ENCODE results near the gene FARSA. TPM values are rescaled to one million over a fixed set of nuclear protein-coding genes. Genes with fewer than 3 reads are reported as not detected.
A peak's percentile ranks its signal among the peaks of the same experiment; 100 is the strongest.

FARSA gene
- total RNA-seq, 2 experiments from 2014 or later = 109 to 110 TPM

GRCh38 chr19:12873891-12874745, 59.4 kb downstream of the FARSA start:
- ChIA-PET POLR2A (interaction anchor here (1.1 to 1.6 kb wide), 3 partner anchors 11 to 40 kb away, joined by 5 to 6 read pairs (median 5); partner anchors contain the start of genes GCDH and RTBDN), CTCF (interaction anchor here (0.8 to 1.9 kb wide), 3 partner anchors 11 to 26 kb away, joined by 3 to 10 read pairs (median 8); no protein-coding TSS in a partner anchor)
- peaks cover 6% of the 10 kb centered on the region for H3K9me3 Mint-ChIP-seq
- DNase-seq = no peak
- H3K27ac Mint-ChIP-seq = no peak overlapping the region
- peaks cover 29% of the 10 kb centered on the region for H3K36me3 Mint-ChIP-seq
- intact Hi-C loops (cut with micrococcal nuclease) = no loop called here
- H3K27me3 Mint-ChIP-seq = no peaks in the 10 kb centered on the region
- no peak overlapping the region for H3K4me3 Mint-ChIP-seq
- peaks cover 5% of the 10 kb centered on the region for H3K4me1 Mint-ChIP-seq (ENCODE audit: low read depth)

- CTCF ChIA-PET = interaction anchor here (0.8 to 1.9 kb wide), 5 partner anchors 9 to 116 kb away, joined by 3 to 10 read pairs (median 6); no protein-coding TSS in a partner anchor
- H3K4me3 Mint-ChIP-seq = peak overlapping the region; percentile 35
- no peak overlapping the region for H3K27ac Mint-ChIP-seq
- peak; percentile 81 for DNase-seq
- peaks cover 25% of the 10 kb centered on the region for H3K36me3 Mint-ChIP-seq
- intact Hi-C loops (cut with micrococcal nuclease) = no loop called here
- peaks cover 2% of the 10 kb centered on the region for H3K27me3 Mint-ChIP-seq
- H3K4me1 Mint-ChIP-seq (ENCODE audit: low read depth) = peaks cover 5% of the 10 kb centered on the region
- POLR2A ChIA-PET = interaction anchor here (0.8 to 1.6 kb wide), 4 partner anchors 9 to 39 kb away, joined by 3 to 6 read pairs (median 5); partner anchors contain the start of genes GCDH and RTBDN
- H3K9me3 Mint-ChIP-seq = peaks cover 6% of the 10 kb centered on the region
These were observed 60.3 kb downstream of the FARSA start for GRCh38 chr19:12872941-12873890.

Small RNAs within 50 kb of the gene (microRNA-seq; reads per million reads assigned to microRNA genes)
- gene MIR5695 (ENCODE audit: borderline microRNAs expressed, borderline number of aligned reads, borderline replicate concordance) (not detected), gene MIR6515 (ENCODE audit: borderline microRNAs expressed, borderline number of aligned reads, borderline replicate concordance) (11.0 reads per million, percentile 34 among the genes with 10 or more reads in this experiment)

Other genes with a start within 250 kb of the FARSA start
- gene GNG14, start 245.7 kb downstream of the FARSA start, total RNA-seq = not detected
- gene FBXW9, start 237.1 kb downstream of the FARSA start, total RNA-seq = 1 to 10 TPM; 6.6 to 7.0 TPM
- 10 to 100 TPM; 65.2 to 76.4 TPM for gene TNPO2, start 209.8 kb downstream of the FARSA start, total RNA-seq
- gene TRIR, start 199.0 kb downstream of the FARSA start, total RNA-seq = 100 to 1,000 TPM; 167 to 182 TPM
- 10 to 100 TPM; 54.2 TPM for gene GET3, start 196.2 kb downstream of the FARSA start, total RNA-seq
- not detected for gene BEST2, start 181.9 kb downstream of the FARSA start, total RNA-seq
- gene HOOK2, start 158.2 kb downstream of the FARSA start, total RNA-seq = 10 to 100 TPM; 20.2 to 22.2 TPM
- gene JUNB, start 142.2 kb downstream of the FARSA start, total RNA-seq = 100 to 1,000 TPM; 409 to 411 TPM
- 100 to 1,000 TPM; 253 to 258 TPM for gene PRDX2, start 131.9 kb downstream of the FARSA start, total RNA-seq
- gene THSD8, start 131.6 kb downstream of the FARSA start, total RNA-seq = 10 to 100 TPM; 42.4 to 44.6 TPM
- 10 to 100 TPM; 61.9 to 66.8 TPM for gene RNASEH2A, start 127.1 kb downstream of the FARSA start, total RNA-seq
- not detected for gene RTBDN, start 99.1 kb downstream of the FARSA start, total RNA-seq
- gene MAST1, start 95.2 kb downstream of the FARSA start, total RNA-seq = 1 to 10 TPM; 1.7 to 2.3 TPM
- gene DNASE2, start 52.3 kb downstream of the FARSA start, total RNA-seq = 10 to 100 TPM; 27.0 to 27.5 TPM
- under 1 TPM; 0.12 to 0.19 TPM for gene KLF1, start 46.5 kb downstream of the FARSA start, total RNA-seq
- gene GCDH, start 42.6 kb downstream of the FARSA start, total RNA-seq = 10 to 100 TPM; 33.6 to 34.4 TPM
- 1 to 10 TPM; 3.0 to 4.2 TPM for gene SYCE2, start 14.4 kb downstream of the FARSA start, total RNA-seq
- gene CALR, start 4.9 kb upstream of the FARSA start, total RNA-seq = 100 to 1,000 TPM; 625 to 642 TPM
- 100 to 1,000 TPM; 190 to 194 TPM for gene RAD23A, start 12.2 kb upstream of the FARSA start, total RNA-seq
- gene GADD45GIP1, start 23.5 kb upstream of the FARSA start, total RNA-seq = 10 to 100 TPM; 31.2 to 32.6 TPM
- under 1 TPM in 1 of 2 experiments, not detected in 1; 0.12 TPM for gene DAND5, start 35.9 kb upstream of the FARSA start, total RNA-seq
- 1 to 10 TPM; 1.6 to 2.0 TPM for gene NFIX, start 61.8 kb upstream of the FARSA start, total RNA-seq
- 1 to 10 TPM; 5.0 to 5.6 TPM for gene LYL1, start 169.1 kb upstream of the FARSA start, total RNA-seq
- gene TRMT1, start 183.0 kb upstream of the FARSA start, total RNA-seq = 10 to 100 TPM; 59.2 to 61.3 TPM
- gene NACC1, start 184.6 kb upstream of the FARSA start, total RNA-seq = 10 to 100 TPM; 89.8 to 90.9 TPM
- gene STX10, start 216.7 kb upstream of the FARSA start, total RNA-seq = 10 to 100 TPM; 65.5 to 66.3 TPM
- 100 to 1,000 TPM; 129 to 137 TPM for gene IER2, start 216.7 kb upstream of the FARSA start, total RNA-seq

Measured in activated CD4-positive, alpha-beta memory T cell treated with anti-CD3 and anti-CD28 coated beads for 36 hours (primary cell).